Activated gamma-delta T cell treated with Interleukin-2 at 50 U/mL for 16 hours (primary cell): Measurements from ENCODE around the gene TIAM2.
"Not testable (repeated sequence)": the region's sequence is repeated elsewhere in the genome, so short reads cannot be mapped to it uniquely, and the experiment has no call there.

ENCODE experiments used
- DNase-seq: peaks from one replicate; pipeline ENCODE4 v3.0.0-alpha.2; 2020

The TIAM2 gene

DNA sequence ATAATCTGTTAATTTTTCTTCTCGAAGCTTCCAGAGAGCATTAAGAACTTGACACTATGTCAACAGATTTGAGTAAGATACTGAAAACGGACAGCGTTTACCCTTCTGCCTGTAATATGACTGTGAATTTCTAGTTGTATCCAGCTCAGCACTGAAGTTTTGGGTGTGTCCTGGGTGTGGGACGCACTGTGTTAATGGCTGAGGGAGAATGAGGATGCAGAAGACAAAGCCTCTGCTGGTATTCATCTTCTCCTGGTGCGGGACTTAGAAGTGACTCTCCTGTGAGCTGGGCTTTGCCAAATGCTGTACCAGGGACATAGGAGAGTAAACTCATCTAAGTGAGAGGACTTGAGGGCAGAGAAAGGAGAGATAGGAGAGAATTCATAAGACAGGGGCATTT is 178.4 kb downstream of the TIAM2 start:
- no peak for DNase-seq

DNA sequence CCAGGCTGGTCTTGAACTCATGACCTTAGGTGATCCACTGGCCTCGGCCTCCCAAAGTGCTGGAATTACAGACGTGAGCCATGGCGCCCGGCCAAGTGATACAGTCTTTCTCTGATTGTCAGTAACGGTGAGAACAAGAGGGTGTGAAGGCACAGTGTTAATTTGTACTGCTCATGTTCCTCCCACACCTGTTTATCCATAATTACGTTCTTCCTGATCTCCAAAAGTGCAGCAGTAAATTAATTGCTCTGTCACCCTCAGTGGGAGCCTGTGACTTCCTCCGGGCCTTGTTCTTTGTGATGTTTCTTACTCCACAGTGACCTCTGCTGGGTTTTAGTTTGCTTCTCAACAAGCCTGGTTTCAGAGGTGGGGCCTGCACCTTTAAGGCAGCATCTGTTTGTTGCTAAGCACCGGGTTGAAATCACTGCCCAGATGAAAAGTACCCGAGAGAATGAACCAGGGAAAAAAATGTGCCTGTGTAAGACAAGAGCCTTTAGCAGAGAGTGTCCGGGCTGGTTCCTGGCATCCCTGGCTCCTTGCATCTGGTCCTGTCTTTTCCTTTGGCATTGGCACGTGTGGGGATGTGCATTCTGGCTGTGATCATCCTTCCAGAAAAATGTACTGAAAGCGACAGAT is 179.6 kb downstream of the TIAM2 start:
- DNase-seq, result peak; percentile 42

GRCh38 chr6:155177363-155177961 is 182.3 kb downstream of the TIAM2 start:
- peak; percentile 32 for DNase-seq

- DNase-seq, result no peak
Measured at GRCh38 chr6:155181498-155181897, 186.4 kb downstream of the TIAM2 start.

DNA sequence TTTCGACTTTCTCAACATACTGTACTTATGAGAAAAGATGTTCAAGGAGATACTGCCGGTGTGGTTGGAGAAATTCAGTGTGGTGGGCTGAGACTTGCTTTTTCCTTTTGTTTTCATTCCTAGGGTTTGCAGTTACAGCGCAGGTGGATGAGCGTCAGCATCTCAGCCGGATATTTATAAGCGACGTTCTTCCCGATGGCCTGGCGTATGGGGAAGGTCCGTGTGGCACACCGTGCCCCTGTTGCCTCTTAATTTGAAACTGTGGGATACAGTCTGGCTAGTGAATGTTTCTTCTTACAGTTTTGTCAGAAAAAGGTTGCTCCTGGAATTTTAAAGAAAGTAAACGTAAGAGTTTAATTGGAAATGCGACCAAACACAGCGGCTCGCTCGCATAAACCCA is 187.0 kb downstream of the TIAM2 start:
- DNase-seq, result no peak

GRCh38 chr6:155183095-155183494 is 188.0 kb downstream of the TIAM2 start:
- no peak for DNase-seq

GRCh38 chr6:155185041-155185440 is 189.9 kb downstream of the TIAM2 start:
- not testable (repeated sequence) for DNase-seq

DNA sequence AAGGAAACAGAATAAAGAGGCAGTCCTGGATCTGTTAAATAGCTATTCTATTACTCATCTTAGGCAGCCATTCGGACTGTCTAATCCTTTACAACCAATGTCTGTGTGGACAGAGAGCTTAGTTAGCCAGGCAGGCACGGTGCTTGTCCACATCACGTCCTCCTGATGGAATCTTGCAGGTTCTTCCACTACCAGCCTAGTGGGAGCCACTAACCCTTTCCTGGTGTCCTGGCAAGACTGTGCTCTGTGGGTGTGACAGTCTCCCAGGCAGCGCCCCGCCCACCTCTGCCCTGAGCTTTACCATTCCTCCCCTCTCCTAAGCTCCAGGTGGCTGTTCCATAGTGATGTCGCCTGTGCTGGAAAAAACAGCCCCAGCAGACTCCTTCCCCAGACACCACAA is 190.4 kb downstream of the TIAM2 start:
- DNase-seq, result no peak

DNA sequence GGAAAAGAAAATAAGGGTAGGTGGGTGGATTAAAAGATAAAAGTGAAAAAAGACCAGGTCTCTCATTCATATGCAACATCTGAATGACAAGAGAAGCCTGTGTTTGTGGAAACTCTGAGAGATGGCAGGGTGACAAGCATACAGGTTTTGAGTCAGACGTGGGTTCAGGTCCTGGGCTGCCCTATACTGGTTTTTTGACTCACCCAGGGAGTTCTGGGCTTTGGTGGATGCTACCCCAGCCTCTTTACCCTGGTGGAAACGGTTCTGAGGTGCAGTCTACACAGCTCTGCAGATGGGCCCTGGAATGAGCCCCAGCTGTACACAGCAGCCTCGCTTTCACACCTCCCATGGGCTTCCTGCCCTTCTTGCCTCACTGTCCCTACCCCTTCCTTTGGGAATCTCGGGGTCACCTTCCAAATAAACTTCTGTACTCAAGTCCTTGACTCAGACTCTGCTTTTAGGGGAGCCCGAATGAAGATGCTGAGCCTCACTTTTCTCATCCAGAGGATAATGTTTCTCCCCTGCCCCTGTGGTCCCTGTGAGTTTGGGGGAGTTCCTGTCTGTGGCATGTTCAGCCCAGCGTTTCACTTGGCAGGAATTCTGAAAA is 191.0 kb downstream of the TIAM2 start:
- no peak for DNase-seq

DNA sequence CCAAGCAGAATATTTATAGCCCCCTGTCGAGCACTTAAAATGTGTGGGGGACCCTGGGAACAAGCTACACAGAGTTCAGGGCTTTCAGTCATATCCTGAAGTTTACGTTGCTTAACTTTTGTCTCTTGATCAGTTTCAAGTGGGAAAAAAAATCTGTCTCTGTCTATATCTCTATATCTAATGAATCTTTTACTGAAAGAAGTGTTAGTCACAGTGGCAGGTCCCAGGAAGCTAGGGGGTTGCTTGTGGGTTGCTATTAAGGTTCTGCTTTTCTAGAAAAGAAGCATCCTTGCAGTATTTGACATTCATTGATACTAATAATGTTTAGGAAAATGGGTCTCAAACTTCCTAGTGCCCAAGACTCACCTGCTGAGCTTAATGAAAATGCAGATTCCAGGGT is 192.0 kb downstream of the TIAM2 start:
- no peak for DNase-seq

- DNase-seq, result no peak
Measured at GRCh38 chr6:155187994-155188706, 193.0 kb downstream of the TIAM2 start.

- no peak for DNase-seq
Measured at GRCh38 chr6:155188707-155189496, 193.8 kb downstream of the TIAM2 start.

DNA sequence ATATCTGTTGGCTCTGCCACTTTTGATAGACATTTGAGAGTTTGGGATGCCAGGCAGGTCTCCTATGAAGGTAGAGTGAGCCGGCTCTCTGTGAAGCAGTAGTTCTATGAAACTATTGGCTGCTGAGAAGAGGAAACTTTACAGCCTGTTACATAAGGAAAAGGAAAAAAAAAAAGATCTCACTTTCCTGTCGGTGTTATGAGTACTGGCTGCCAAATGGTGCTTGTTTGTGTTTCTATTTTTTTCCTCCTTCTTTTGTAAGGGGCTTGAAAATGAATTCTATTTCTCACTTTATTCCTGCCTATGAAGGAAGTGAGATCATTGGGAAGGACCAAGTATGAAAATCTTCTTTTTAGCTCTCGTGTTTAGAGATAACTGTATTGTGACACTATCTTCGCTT is 195.6 kb downstream of the TIAM2 start:
- DNase-seq, result no peak

GRCh38 chr6:155193526-155193925 is 198.4 kb downstream of the TIAM2 start:
- no peak for DNase-seq

DNA sequence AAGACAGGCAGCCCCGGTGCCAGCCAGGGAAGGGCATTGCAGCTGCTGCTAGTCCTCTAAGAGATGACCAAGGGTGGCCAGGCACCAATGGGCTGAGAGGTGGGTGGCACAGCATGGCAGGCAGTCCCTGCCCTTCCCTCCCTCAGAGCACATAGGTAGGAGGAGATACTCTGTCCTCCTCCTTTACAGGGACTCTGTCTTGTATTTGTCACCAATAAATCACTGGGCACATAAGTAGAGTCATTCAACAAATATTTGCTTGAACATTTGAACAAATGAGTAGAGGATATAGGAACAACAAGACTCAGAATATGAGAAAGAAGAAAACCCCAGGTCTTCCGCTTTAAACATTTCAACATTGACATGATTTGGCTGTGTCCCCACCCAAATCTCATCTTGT is 199.3 kb downstream of the TIAM2 start:
- no peak for DNase-seq

DNA sequence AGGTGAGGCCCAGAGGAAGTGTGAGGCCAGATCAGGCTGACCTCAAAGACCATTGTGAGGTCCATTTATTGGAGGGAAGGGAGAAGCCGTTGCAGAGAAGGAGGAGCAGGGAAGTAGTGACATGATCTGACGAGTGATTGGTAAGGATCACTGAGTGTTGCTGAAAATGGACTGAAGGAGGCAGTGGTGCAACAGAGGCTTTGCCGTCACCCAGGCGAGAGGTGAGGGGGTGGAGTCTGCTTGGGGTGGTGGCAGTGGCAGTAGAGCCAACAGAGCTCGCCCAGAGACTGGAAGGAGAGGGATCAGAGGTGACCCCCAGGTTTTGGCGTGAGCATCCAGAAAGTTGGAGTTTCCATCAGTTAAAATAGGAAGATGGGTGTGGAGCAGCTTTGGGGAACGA is 200.8 kb downstream of the TIAM2 start:
- DNase-seq, result no peak

GRCh38 chr6:155196911-155197310 is 201.8 kb downstream of the TIAM2 start:
- DNase-seq, result no peak

GRCh38 chr6:155197932-155198331 is 202.8 kb downstream of the TIAM2 start:
- DNase-seq, result no peak

DNA sequence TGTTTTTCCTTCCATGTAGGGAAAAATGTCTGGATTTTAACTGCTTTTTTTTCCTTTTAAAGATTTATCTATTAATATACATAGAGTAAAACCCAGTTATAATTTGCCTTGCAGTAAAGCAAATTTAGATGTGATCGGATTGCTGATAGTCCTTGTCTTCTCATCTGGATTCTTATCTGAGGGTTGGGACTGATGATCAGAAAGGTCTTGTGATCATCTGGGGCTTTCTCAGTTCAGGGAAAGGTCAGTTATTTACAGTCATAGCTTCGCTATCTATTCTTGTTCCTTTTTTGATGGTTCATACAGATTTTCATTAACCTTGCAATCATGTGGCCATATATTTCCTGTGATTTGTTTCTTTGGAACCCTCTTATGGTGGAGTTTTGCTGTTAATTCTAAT is 204.9 kb downstream of the TIAM2 start:
- no peak for DNase-seq

- no peak for DNase-seq
Measured at GRCh38 chr6:155201461-155202226, 206.5 kb downstream of the TIAM2 start.

DNA sequence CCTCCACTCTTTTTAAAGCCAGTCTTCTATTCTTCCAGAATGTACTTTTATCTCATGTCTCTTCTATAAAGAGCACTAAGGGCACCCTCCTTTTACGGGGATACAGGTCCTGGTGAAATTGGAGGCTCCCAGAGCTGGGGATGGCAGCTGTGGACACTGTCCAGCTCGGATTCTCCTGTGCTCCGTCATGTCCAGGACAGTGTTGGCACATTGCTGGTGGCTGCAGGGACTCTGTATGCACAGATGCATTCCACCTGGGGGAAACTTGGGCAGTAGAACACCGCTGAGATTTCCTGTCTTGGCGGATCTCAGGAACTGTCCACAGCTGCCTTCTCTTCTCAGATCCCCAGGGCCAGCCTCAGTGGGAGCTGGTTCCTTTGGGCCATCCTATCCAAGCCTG is 212.1 kb downstream of the TIAM2 start:
- DNase-seq, result no peak

- no peak for DNase-seq
Measured at GRCh38 chr6:155212106-155212505, 217.0 kb downstream of the TIAM2 start.
